ENCODE data around the gene TEX22.

GRCh38 chr14:105398044-105398725 lies at the start of gene TEX22:
- peak in 2 of 6 experiments; percentile 8 to 17 for TF ChIP-seq CTCF (IDR thresholded peaks at IDR 0.05)
- TF ChIP-seq POLR2A (IDR thresholded peaks at IDR 0.05) = peak in 1 of 2 donors; percentile 80
